Breast epithelium (tissue), 3 donors: ENCODE measurements around the gene ZNF407.

Experiments used
- CTCF ChIP-seq, 3 donors: fragments of 450-650 bp; IDR thresholded peaks; one replicate each; pipeline ENCODE4 v1.5.1; 2016 to 2017; ENCODE audit warnings: antibody characterized with exemption in 3 of 3, mild to moderate bottlenecking in 3 of 3, moderate library complexity in 3 of 3
- POLR2A ChIP-seq: fragments of 450-650 bp; IDR thresholded peaks from one replicate; pipeline ENCODE4 v1.6.1; 2016; ENCODE audit warnings: antibody characterized with exemption, mild to moderate bottlenecking, moderate library complexity

GRCh38 chr18:74834424-74835309, 237.0 kb downstream of the ZNF407 start:
- TF ChIP-seq CTCF (IDR thresholded peaks at IDR 0.05), result no peak
- no peak for TF ChIP-seq POLR2A
